PC-9 (cell line): ENCODE data around the gene HOXA11. TPM values are rescaled to one million over a fixed set of nuclear protein-coding genes. Genes with fewer than 3 reads are reported as not detected.

Source experiments
- BruUV-seq: library from RNA; stranded (reverse); fragments of 400-500 nt; replicated peaks from 2 replicates; lab custom pipeline; 2021; lab: Mats Ljungman, UMichigan
- CTCF ChIA-PET: fragments of 300-600 bp; sonication (Branson Sonifier 250); formaldehyde crosslinking; loops from one replicate; lab custom pipeline; 2022; ENCODE audit warnings: antibody characterized with exemption; lab: Charles Lee
- POLR2A ChIA-PET: fragments of 300-600 bp; sonication (Branson Sonifier 250); formaldehyde crosslinking; loops from one replicate; lab custom pipeline; 2022; ENCODE audit warnings: antibody characterized with exemption; ENCODE audit not compliant: unreplicated experiment; lab: Charles Lee
- DNase-seq, 2 experiments: peaks; one replicate each; pipeline versions ENCODE4 v3.0.0 to v3.0.0-alpha.2; 2015 to 2022; ENCODE audit warnings: mixed read lengths in 1 of 2
- H2AFZ ChIP-seq: fragments of 200-600 bp; sonication (generic); 2 replicates; pipeline ENCODE4 v1.8.1; 2017; ENCODE audit warnings: antibody characterized with exemption
- H3F3A ChIP-seq: fragments of 200-600 bp; sonication (generic); 2 replicates; pipeline ENCODE4 v1.8.1; 2017; ENCODE audit warnings: antibody characterized with exemption, mild to moderate bottlenecking, low read depth; ENCODE audit not compliant: insufficient read depth
- H3K27ac ChIP-seq: fragments of 200-600 bp; sonication (generic); 2 replicates; pipeline ENCODE4 v1.6.1; 2016; ENCODE audit warnings: mixed run types
- H3K27me3 ChIP-seq: fragments of 200-600 bp; sonication (generic); 2 replicates; pipeline ENCODE4 v1.6.1; 2016; ENCODE audit warnings: low read depth, mixed run types; ENCODE audit not compliant: insufficient read depth
- H3K36me3 ChIP-seq: fragments of 200-600 bp; sonication (generic); 2 replicates; pipeline ENCODE4 v1.6.1; 2016; ENCODE audit warnings: low read depth, mixed run types
- H3K4me1 ChIP-seq: fragments of 200-600 bp; sonication (generic); replicated peaks from 2 replicates; pipeline ENCODE4 v1.6.1; 2016; ENCODE audit warnings: mixed run types; ENCODE audit not compliant: insufficient read depth
- H3K4me2 ChIP-seq: fragments of 200-600 bp; sonication (generic); 2 replicates; pipeline ENCODE4 v1.6.1; 2017; ENCODE audit warnings: mixed run types
- H3K4me3 ChIP-seq: fragments of 200-600 bp; sonication (generic); 2 replicates; pipeline ENCODE4 v1.6.1; 2016; ENCODE audit warnings: mixed run types
- H3K79me2 ChIP-seq: fragments of 200-600 bp; sonication (generic); 2 replicates; pipeline ENCODE4 v1.6.1; 2017; ENCODE audit warnings: low read depth, mixed run types
- H3K9me2 ChIP-seq: fragments of 200-600 bp; sonication (generic); 2 replicates; pipeline ENCODE4 v1.8.1; 2017; ENCODE audit warnings: mild to moderate bottlenecking; ENCODE audit not compliant: insufficient read depth
- H3K9me3 ChIP-seq: fragments of 200-600 bp; sonication (generic); 2 replicates; pipeline ENCODE4 v1.8.1; 2016; ENCODE audit warnings: low read depth; ENCODE audit not compliant: insufficient read depth
- H4K20me1 ChIP-seq: fragments of 200-600 bp; sonication (generic); 2 replicates; pipeline ENCODE4 v1.8.1; 2017; ENCODE audit not compliant: insufficient read depth
- CTCF ChIP-seq: fragments of 200-600 bp; sonication (generic); conservative IDR thresholded peaks from 2 replicates; pipeline ENCODE4 v1.6.1; 2017; ENCODE audit warnings: mixed run types, antibody characterized with exemption, mild to moderate bottlenecking, moderate library complexity
- EZH2 ChIP-seq: fragments of 200-600 bp; sonication (generic); IDR thresholded peaks from 2 replicates; pipeline ENCODE4 v1.8.0; 2017; ENCODE audit warnings: antibody characterized with exemption, low read depth
- intact Hi-C: fragments of 100-400 bp; cut with micrococcal nuclease; formaldehyde crosslinking; loops from one replicate; pipeline ENCODE4 v1.10.0; 2022; ENCODE audit not compliant: unreplicated experiment
- total RNA-seq: library from RNA; stranded (reverse); gene quantifications from 2 replicates; pipeline ENCODE4 v1.2.3, GENCODE V29; 2021

HOXA11 gene
- total RNA-seq, 1 experiment from 2014 or later, result 0.26 TPM

- Histone ChIP-seq H4K20me1 (no peaks in the 10 kb centered on the region), H2AFZ (no peak overlapping the region), H3K9me3 (no peaks in the 10 kb centered on the region), H3K4me1 (0 out of 2 replicates have a peak, but pooled peaks cover 3% of the 10 kb centered on the region), H3K27me3 (no peaks in the 10 kb centered on the region), H3K9me2 (no peaks in the 10 kb centered on the region), H3F3A (peaks cover 10% of the 10 kb centered on the region; the same call in 1 of the 2 replicates), H3K79me2 (no peaks in the 10 kb centered on the region), H3K27ac (no peak overlapping the region), H3K36me3 (no peaks in the 10 kb centered on the region), H3K4me3 (no peak overlapping the region), H3K4me2 (no peak overlapping the region)
- CTCF ChIA-PET, result interaction anchor here (0.5 kb wide), 1 partner anchor 782 kb away, joined by 3 read pairs; no protein-coding TSS in a partner anchor
- intact Hi-C loops, result no loop called here
- POLR2A ChIA-PET, result interaction anchor here (0.6 kb wide), 1 partner anchor 240 kb away, joined by 7 read pairs; no protein-coding TSS in a partner anchor
- TF ChIP-seq EZH2 (no peak), CTCF (no peak)
- no TSS peak for BruUV-seq
- DNase-seq, result no peak
Observed at GRCh38 chr7:27157702-27158431, 27.2 kb downstream of the HOXA11 start.

GRCh38 chr7:27156916-27157701, 27.9 kb downstream of the HOXA11 start:
- H3K4me1 ChIP-seq, result 0 out of 2 replicates have a peak, but pooled peaks cover 3% of the 10 kb centered on the region

More at GRCh38 chr7:27156916-27157701, 27.9 kb downstream of the HOXA11 start:
- Histone ChIP-seq H4K20me1 (no peaks in the 10 kb centered on the region), H2AFZ (no peak overlapping the region), H3K27me3 (no peaks in the 10 kb centered on the region), H3K4me2 (no peak overlapping the region), H3K9me2 (no peaks in the 10 kb centered on the region), H3K36me3 (no peaks in the 10 kb centered on the region), H3K79me2 (no peaks in the 10 kb centered on the region), H3K9me3 (no peaks in the 10 kb centered on the region), H3F3A (0 out of 2 replicates have a peak, but pooled peaks cover 2% of the 10 kb centered on the region), H3K4me3 (no peak overlapping the region), H3K27ac (no peak overlapping the region)
- TF ChIP-seq EZH2, result no peak
- no peak for TF ChIP-seq CTCF
- DNase-seq, result no peak
- POLR2A ChIA-PET, result interaction anchor here (0.6 kb wide), 1 partner anchor 239 kb away, joined by 7 read pairs; no protein-coding TSS in a partner anchor
- CTCF ChIA-PET, result interaction anchor here (0.5 to 0.6 kb wide), 2 partner anchors 469 to 781 kb away, joined by 3 to 4 read pairs; no protein-coding TSS in a partner anchor
- BruUV-seq, result no TSS peak
- intact Hi-C loops, result no loop called here
